ENCODE measurements around the gene GABARAP. TPM values are rescaled to one million over a fixed set of nuclear protein-coding genes. Genes with fewer than 3 reads are reported as not detected.

Gene GABARAP
- polyA plus RNA-seq, 1 donor (not counting 4 experiments of a cell fraction or from before 2014, with no cell fraction given): 271 TPM

DNA sequence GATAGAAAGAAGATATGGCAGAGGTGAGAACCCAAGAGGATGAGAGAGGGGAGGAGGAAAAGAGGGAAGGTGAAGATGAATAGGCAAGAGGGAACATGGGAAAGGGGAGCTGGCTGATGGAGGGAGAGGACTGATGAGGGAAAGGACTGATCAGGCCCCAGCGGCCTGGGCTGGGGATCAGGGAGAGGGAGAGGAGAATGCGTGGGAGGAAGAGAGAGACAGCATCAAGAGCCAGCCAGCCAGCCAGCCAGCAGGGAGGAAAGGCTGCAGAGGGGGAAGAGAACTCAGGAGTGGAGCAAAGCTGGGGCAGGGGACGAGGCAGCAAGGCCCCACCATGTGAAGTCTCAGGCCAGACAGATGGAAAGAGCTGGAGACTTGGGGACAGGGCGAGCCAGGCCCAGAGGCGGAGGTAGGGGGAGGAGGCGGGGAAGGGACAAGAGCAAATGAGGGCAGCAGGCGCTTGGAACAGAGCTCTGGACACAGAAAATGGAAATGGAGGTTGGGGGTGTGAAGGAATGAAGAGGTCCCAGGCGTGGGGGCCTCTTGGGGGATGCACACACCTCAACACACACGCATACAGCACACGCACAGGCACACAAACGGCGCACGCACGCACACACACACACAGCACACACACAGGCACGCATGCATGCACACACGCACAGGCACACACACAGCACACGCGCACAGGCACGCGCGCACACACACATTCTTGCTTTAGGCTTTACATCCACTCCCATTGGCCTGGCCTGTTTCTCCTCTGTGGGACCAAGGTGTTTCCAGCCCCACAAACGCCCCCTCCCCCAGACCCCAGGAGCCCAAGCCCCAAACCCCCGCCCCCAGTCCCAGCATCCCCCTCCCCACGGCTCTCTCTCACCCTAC is 34.9 kb downstream of the GABARAP start:
- Histone ChIP-seq H3K4me2 (ENCODE audit: control insufficient read depth, extremely low read depth, insufficient read depth, low read depth, low read length) (no peak overlapping the region), H3K9ac (ENCODE audit: control insufficient read depth, extremely low read depth, insufficient read depth, low read length) (no peak overlapping the region), H4K20me1 (ENCODE audit: control insufficient read depth, extremely low read depth, insufficient read depth, low read length) (no peaks in the 10 kb centered on the region), H3K4me1 (ENCODE audit: control insufficient read depth, extremely low read depth, insufficient read depth, low read length) (peaks cover 5% of the 10 kb centered on the region), H3K79me2 (ENCODE audit: control insufficient read depth, insufficient read depth, low read length) (no peaks in the 10 kb centered on the region), H3K27ac (ENCODE audit: control insufficient read depth, insufficient read depth, low read length) (no peak overlapping the region), H3K36me3 (ENCODE audit: control insufficient read depth in 2 of 2, extremely low read depth in 1 of 2, insufficient read depth in 2 of 2, low read length in 2 of 2) (no peaks in the 10 kb centered on the region), H3K9me1 (ENCODE audit: control insufficient read depth, extremely low read depth, insufficient read depth, low read length) (no peaks in the 10 kb centered on the region), H3K9me3 (ENCODE audit: control insufficient read depth, low read depth, low read length) (no peaks in the 10 kb centered on the region), H3K4me3 (ENCODE audit: control insufficient read depth in 2 of 3, extremely low read depth in 1 of 3, insufficient read depth in 2 of 3, low read depth in 1 of 3, low read length in 3 of 3) (no peak overlapping the region), H2AFZ (ENCODE audit: control insufficient read depth, low read length) (no peak overlapping the region), H3K27me3 (ENCODE audit: control insufficient read depth, extremely low read depth, insufficient read depth, low read length) (peaks cover 10% of the 10 kb centered on the region)
- DNase-seq (ENCODE audit: low read depth, low spot score) (no peak), FAIRE-seq (no peak)
- dilution Hi-C loops (cut with MboI; ENCODE audit: extremely low pct_ligation_motif_present, low sequenced_read_pairs): no loop called here
- TF ChIP-seq, protein P1, sequence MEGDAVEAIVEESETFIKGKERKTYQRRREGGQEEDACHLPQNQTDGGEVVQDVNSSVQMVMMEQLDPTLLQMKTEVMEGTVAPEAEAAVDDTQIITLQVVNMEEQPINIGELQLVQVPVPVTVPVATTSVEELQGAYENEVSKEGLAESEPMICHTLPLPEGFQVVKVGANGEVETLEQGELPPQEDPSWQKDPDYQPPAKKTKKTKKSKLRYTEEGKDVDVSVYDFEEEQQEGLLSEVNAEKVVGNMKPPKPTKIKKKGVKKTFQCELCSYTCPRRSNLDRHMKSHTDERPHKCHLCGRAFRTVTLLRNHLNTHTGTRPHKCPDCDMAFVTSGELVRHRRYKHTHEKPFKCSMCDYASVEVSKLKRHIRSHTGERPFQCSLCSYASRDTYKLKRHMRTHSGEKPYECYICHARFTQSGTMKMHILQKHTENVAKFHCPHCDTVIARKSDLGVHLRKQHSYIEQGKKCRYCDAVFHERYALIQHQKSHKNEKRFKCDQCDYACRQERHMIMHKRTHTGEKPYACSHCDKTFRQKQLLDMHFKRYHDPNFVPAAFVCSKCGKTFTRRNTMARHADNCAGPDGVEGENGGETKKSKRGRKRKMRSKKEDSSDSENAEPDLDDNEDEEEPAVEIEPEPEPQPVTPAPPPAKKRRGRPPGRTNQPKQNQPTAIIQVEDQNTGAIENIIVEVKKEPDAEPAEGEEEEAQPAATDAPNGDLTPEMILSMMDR (optimal IDR thresholded peaks at IDR 0.05 in 1 of 3, IDR thresholded peaks at IDR 0.05 in 1 of 3, conservative IDR thresholded peaks at IDR 0.05 in 1 of 3; ENCODE audit: extremely low read depth in 1 of 3, insufficient read depth in 2 of 3, low read length in 3 of 3): no peak
- TF ChIP-seq EZH2 (IDR thresholded peaks at IDR 0.05; ENCODE audit: low read length): no peak

DNA sequence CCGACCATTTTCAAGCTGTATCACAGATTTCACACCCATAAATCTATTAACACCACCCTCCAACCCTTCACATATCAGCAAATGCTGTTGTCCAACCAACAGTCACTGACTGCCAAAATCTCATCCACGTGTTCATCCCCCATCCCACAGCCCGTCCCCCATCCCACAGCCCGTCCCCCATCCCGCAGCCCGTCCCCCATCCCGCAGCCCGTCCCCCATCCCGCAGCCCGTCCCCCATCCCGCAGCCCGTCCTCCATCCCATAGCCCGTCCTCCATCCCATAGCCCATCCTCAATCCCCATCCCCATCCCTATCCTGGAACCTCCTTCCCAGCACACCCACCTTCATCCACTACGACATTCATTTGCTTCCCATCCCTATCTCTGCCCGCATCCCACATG is 36.7 kb downstream of the GABARAP start:
- no peaks in the 10 kb centered on the region for H3K27me3 ChIP-seq (ENCODE audit: control insufficient read depth, extremely low read depth, insufficient read depth, low read length)
- H3K27ac ChIP-seq (ENCODE audit: control insufficient read depth, insufficient read depth, low read length): no peak overlapping the region
- TF ChIP-seq, protein P1 (optimal IDR thresholded peaks at IDR 0.05 in 1 of 3, IDR thresholded peaks at IDR 0.05 in 1 of 3, conservative IDR thresholded peaks at IDR 0.05 in 1 of 3; ENCODE audit: extremely low read depth in 1 of 3, insufficient read depth in 2 of 3, low read length in 3 of 3): no peak
- no peak for TF ChIP-seq EZH2 (IDR thresholded peaks at IDR 0.05; ENCODE audit: low read length)
- DNase-seq (ENCODE audit: low read depth, low spot score) (no peak), FAIRE-seq (no peak)
- H3K9ac ChIP-seq (ENCODE audit: control insufficient read depth, extremely low read depth, insufficient read depth, low read length): peak overlapping the region; percentile 52
- H4K20me1 ChIP-seq (ENCODE audit: control insufficient read depth, extremely low read depth, insufficient read depth, low read length): no peaks in the 10 kb centered on the region
- no peaks in the 10 kb centered on the region for H3K9me3 ChIP-seq (ENCODE audit: control insufficient read depth, low read depth, low read length)
- no peaks in the 10 kb centered on the region for H3K79me2 ChIP-seq (ENCODE audit: control insufficient read depth, insufficient read depth, low read length)
- no peaks in the 10 kb centered on the region for H3K36me3 ChIP-seq (ENCODE audit: control insufficient read depth in 2 of 2, extremely low read depth in 1 of 2, insufficient read depth in 2 of 2, low read length in 2 of 2)
- H3K4me3 ChIP-seq (ENCODE audit: control insufficient read depth in 2 of 3, extremely low read depth in 1 of 3, insufficient read depth in 2 of 3, low read depth in 1 of 3, low read length in 3 of 3): peak overlapping the region in 1 of 3 experiments; percentile 68
- H3K4me1 ChIP-seq (ENCODE audit: control insufficient read depth, extremely low read depth, insufficient read depth, low read length): peaks cover 5% of the 10 kb centered on the region
- dilution Hi-C loops (cut with MboI; ENCODE audit: extremely low pct_ligation_motif_present, low sequenced_read_pairs): no loop called here
- H2AFZ ChIP-seq (ENCODE audit: control insufficient read depth, low read length): peak overlapping the region; percentile 84
- H3K9me1 ChIP-seq (ENCODE audit: control insufficient read depth, extremely low read depth, insufficient read depth, low read length): no peaks in the 10 kb centered on the region
- peak overlapping the region; percentile 83 for H3K4me2 ChIP-seq (ENCODE audit: control insufficient read depth, extremely low read depth, insufficient read depth, low read depth, low read length)
